Measurements from ENCODE around the gene MFGE8. TPM values are rescaled to one million over a fixed set of nuclear protein-coding genes. Genes with fewer than 3 reads are reported as not detected.
"Not testable (repeated sequence)": the region's sequence is repeated elsewhere in the genome, so short reads cannot be mapped to it uniquely, and the experiment has no call there.

The MFGE8 gene
- total and polyA plus RNA-seq, 9 of the 15 experiments (the other 6 are each of a cell fraction or from before 2014, with no cell fraction given) = 2.3 to 142 (median 62.3) TPM

GRCh38 chr15:88928192-88928591, 15.0 kb upstream of the MFGE8 start:
- H3K4me1 ChIP-seq (replicated peaks in 1 of 2; ENCODE audit: control insufficient read depth in 2 of 2, insufficient read depth in 2 of 2, low read length in 2 of 2); H3K9me3 ChIP-seq (replicated peaks; ENCODE audit: control insufficient read depth, insufficient read depth, low read depth, low read length); DNase-seq (ENCODE audit: extremely low read depth in 1 of 4, low spot score in 3 of 4); H3K9me1 ChIP-seq (ENCODE audit: control insufficient read depth, insufficient read depth, low read length); in situ Hi-C loops (cut with MboI); ATAC-seq; H3K79me2 ChIP-seq (ENCODE audit: control insufficient read depth, insufficient read depth, low read length); H3K4me3 ChIP-seq; CTCF ChIA-PET (ENCODE audit: low intra/inter-chr PET ratio); H2AFZ ChIP-seq (ENCODE audit: low read depth, low read length); H4K20me1 ChIP-seq (replicated peaks; ENCODE audit: control insufficient read depth, insufficient read depth, low read length); H3K27me3 ChIP-seq (ENCODE audit: control insufficient read depth in 2 of 2, insufficient read depth in 2 of 2, low read length in 2 of 2); H3K9ac ChIP-seq (ENCODE audit: insufficient read depth in 1 of 2, low read depth in 2 of 2, low read length in 2 of 2); FAIRE-seq; BruUV-seq (replicated peaks); H3K27ac ChIP-seq (ENCODE audit: extremely low read depth, low read depth, low read length); H3K36me3 ChIP-seq (ENCODE audit: control insufficient read depth, insufficient read depth, low read length); H3K4me2 ChIP-seq (ENCODE audit: insufficient read depth, low read length); intact Hi-C loops (cut with micrococcal nuclease): not testable (repeated sequence)
- TF ChIP-seq CBX3 (IDR thresholded peaks at IDR 0.05; ENCODE audit: borderline replicate concordance in 1 of 2, low read length in 2 of 2) = peak in 1 of 2 experiments; percentile 69; a peak in 1 of 3 replicates
- TF ChIP-seq TRIM28 (IDR thresholded peaks at IDR 0.05) = peak; percentile 77
- TF ChIP-seq ZNF280A (IDR thresholded peaks at IDR 0.05; ENCODE audit: low read depth, partially characterized antibody) = peak; percentile 27
- POLR2A ChIA-PET = interaction anchor here (1.0 kb wide), 1 partner anchor 11 kb away, joined by 3 read pairs; no protein-coding TSS in a partner anchor

GRCh38 chr15:88925648-88926047, 12.5 kb upstream of the MFGE8 start:
- H3K27ac ChIP-seq (ENCODE audit: extremely low read depth, low read depth, low read length); H3K9me3 ChIP-seq (replicated peaks; ENCODE audit: control insufficient read depth, insufficient read depth, low read depth, low read length); CTCF ChIA-PET (ENCODE audit: low intra/inter-chr PET ratio); H3K9me1 ChIP-seq (ENCODE audit: control insufficient read depth, insufficient read depth, low read length); H3K79me2 ChIP-seq (ENCODE audit: control insufficient read depth, insufficient read depth, low read length); in situ Hi-C loops (cut with MboI); H3K4me1 ChIP-seq (replicated peaks in 1 of 2; ENCODE audit: control insufficient read depth in 2 of 2, insufficient read depth in 2 of 2, low read length in 2 of 2); H3K4me3 ChIP-seq; FAIRE-seq; ATAC-seq; DNase-seq (ENCODE audit: extremely low read depth in 1 of 4, low spot score in 3 of 4); H3K4me2 ChIP-seq (ENCODE audit: insufficient read depth, low read length); H4K20me1 ChIP-seq (replicated peaks; ENCODE audit: control insufficient read depth, insufficient read depth, low read length); H2AFZ ChIP-seq (ENCODE audit: low read depth, low read length); H3K9ac ChIP-seq (ENCODE audit: insufficient read depth in 1 of 2, low read depth in 2 of 2, low read length in 2 of 2); H3K36me3 ChIP-seq (ENCODE audit: control insufficient read depth, insufficient read depth, low read length); POLR2A ChIA-PET; intact Hi-C loops (cut with micrococcal nuclease); BruUV-seq (replicated peaks); H3K27me3 ChIP-seq (ENCODE audit: control insufficient read depth in 2 of 2, insufficient read depth in 2 of 2, low read length in 2 of 2): not testable (repeated sequence)
- WGBS (ENCODE audit: insufficient coverage, low coverage, missing lambda C conversion rate) = 44% methylated on average over 2 of the region's 2 CpGs

All from K562 (cell line).